Kidney (tissue), 14 donors: ENCODE data around the gene MKRN1. TPM values are rescaled to one million over a fixed set of nuclear protein-coding genes. Genes with fewer than 3 reads are reported as not detected.

ENCODE experiments used
- DNase-seq, 5 donors: peaks; one replicate each; pipeline ENCODE4 v3.0.0-alpha.2; 2013 to 2020
- FAIRE-seq: peaks from 2 replicates; lab custom pipeline; 2012; peaks lifted over from hg19 to GRCh38; lab: Jason Lieb, UNC
- H3K27ac ChIP-seq, 2 donors: one replicate each; pipeline ENCODE4 v1.7.0; 2013; ENCODE audit warnings: low read depth in 2 of 2, low read length in 2 of 2, inconsistent platforms in 1 of 2
- H3K27me3 ChIP-seq: one replicate; pipeline ENCODE4 v1.7.1; 2013; ENCODE audit warnings: low read length, inconsistent platforms; ENCODE audit not compliant: control insufficient read depth, insufficient read depth
- H3K36me3 ChIP-seq, 3 donors: one replicate each; pipeline versions ENCODE4 v1.7.0 to v1.7.1; 2013; ENCODE audit warnings: low read length in 3 of 3, control low read depth in 1 of 3, inconsistent platforms in 1 of 3; ENCODE audit not compliant: insufficient read depth in 3 of 3, control insufficient read depth in 2 of 3
- H3K4me1 ChIP-seq, 3 donors: one replicate each; pipeline versions ENCODE4 v1.7.0 to v1.7.1; 2013; ENCODE audit warnings: low read length in 3 of 3, inconsistent platforms in 1 of 3, low read depth in 1 of 3; ENCODE audit not compliant: control insufficient read depth in 2 of 3, insufficient read depth in 2 of 3
- H3K4me3 ChIP-seq, 3 donors: one replicate each; pipeline versions ENCODE4 v1.7.0 to v1.8.1; 2013; ENCODE audit warnings: low read length in 3 of 3, control low read depth in 1 of 3, inconsistent platforms in 1 of 3
- H3K9ac ChIP-seq, 3 donors: one replicate each; pipeline versions ENCODE4 v1.7.0 to v1.7.1; 2013; ENCODE audit warnings: low read length in 3 of 3, control low read depth in 1 of 3, inconsistent platforms in 1 of 3
- H3K9me3 ChIP-seq, 3 donors: one replicate each; pipeline versions ENCODE4 v1.7.0 to v1.7.1; 2013; ENCODE audit warnings: low read length in 3 of 3, control low read depth in 1 of 3, inconsistent platforms in 1 of 3; ENCODE audit not compliant: control insufficient read depth in 2 of 3, insufficient read depth in 1 of 3
- CTCF ChIP-seq: IDR thresholded peaks from 3 replicates; pipeline ENCODE4 v1.5.1; 2012; ENCODE audit warnings: mild to moderate bottlenecking, moderate library complexity, borderline replicate concordance; ENCODE audit not compliant: insufficient read depth; ENCODE audit errors: extremely low read depth
- intact Hi-C: fragments of 100-400 bp; cut with DNase I; formaldehyde crosslinking; loops from one replicate; pipeline ENCODE4 v1.11.1; 2022
- polyA plus RNA-seq: library from polyadenylated mRNA; stranded (reverse); fragments of 350-450 nt; fragmentation: Illumina TruSeq; extraction: RNeasy Lipid Tissue Mini Kit (QIAGEN cat#74804); gene quantifications from one replicate; pipeline ENCODE4 v1.2.3, GENCODE V29; 2014; ENCODE audit warnings: low read depth, low replicate concordance; ENCODE audit not compliant: insufficient read depth
- total RNA-seq: library from RNA; stranded (reverse); fragmentation: NEBNext Ultra II Directional; extraction: Animal tissue kit (Norgen Biotek cat#: 25700); gene quantifications from one replicate; pipeline ENCODE4 v1.2.1, GENCODE V29; 2021
- donor health status: control.
- donor health status: control.
- donor health status: control.
- donor health status: control.
- donor health status: control.
- donor health status: DM: yes; HTN: yes; CAD: no.
- donor health status: Normal renal cell carcinoma (clear cell type).

Gene MKRN1
- total and polyA plus RNA-seq, 2 donors from 2014 or later, result 48.8 to 106 TPM

GRCh38 chr7:140447841-140448240 lies 31.5 kb downstream of the MKRN1 start:
- no peaks in the 10 kb centered on the region for H3K4me1 ChIP-seq
- DNase-seq, result no peak
- FAIRE-seq, result no peak
- no peak for TF ChIP-seq CTCF
- H3K4me3 ChIP-seq, result no peak overlapping the region
- intact Hi-C loops, result no loop called here
- H3K27ac ChIP-seq, result no peak overlapping the region
- no peaks in the 10 kb centered on the region for H3K9me3 ChIP-seq
- no peak overlapping the region for H3K9ac ChIP-seq
- H3K27me3 ChIP-seq, result no peaks in the 10 kb centered on the region
- H3K36me3 ChIP-seq, result peaks cover 0 to 2% (median 0%) of the 10 kb centered on the region in 3 donors

GRCh38 chr7:140446467-140446866 lies 32.8 kb downstream of the MKRN1 start:
- Histone ChIP-seq H3K27me3 (no peaks in the 10 kb centered on the region), H3K36me3 (peaks cover 0 to 2% (median 0%) of the 10 kb centered on the region in 3 donors), H3K4me3 (no peak overlapping the region), H3K9me3 (no peaks in the 10 kb centered on the region), H3K27ac (no peak overlapping the region), H3K4me1 (no peaks in the 10 kb centered on the region), H3K9ac (no peak overlapping the region)
- DNase-seq (no peak), FAIRE-seq (no peak)
- intact Hi-C loops, result no loop called here
- no peak for TF ChIP-seq CTCF

- Histone ChIP-seq H3K9ac (no peak overlapping the region), H3K36me3 (no peaks in the 10 kb centered on the region), H3K27me3 (no peaks in the 10 kb centered on the region), H3K4me1 (no peaks in the 10 kb centered on the region), H3K9me3 (no peaks in the 10 kb centered on the region), H3K27ac (no peak overlapping the region), H3K4me3 (no peak overlapping the region)
- intact Hi-C loops, result no loop called here
- DNase-seq (no peak), FAIRE-seq (no peak)
- no peak for TF ChIP-seq CTCF
Observed at GRCh38 chr7:140441519-140441918, 37.8 kb downstream of the MKRN1 start.

- DNase-seq, result no peak
- H3K9me3 ChIP-seq, result no peaks in the 10 kb centered on the region
- FAIRE-seq, result no peak
- H3K4me3 ChIP-seq, result no peak overlapping the region
- H3K27me3 ChIP-seq, result no peaks in the 10 kb centered on the region
- no peaks in the 10 kb centered on the region for H3K4me1 ChIP-seq
- H3K9ac ChIP-seq, result no peak overlapping the region
- no peak for TF ChIP-seq CTCF
- H3K36me3 ChIP-seq, result no peaks in the 10 kb centered on the region
- H3K27ac ChIP-seq, result no peak overlapping the region
- intact Hi-C loops, result no loop called here
Observed at GRCh38 chr7:140440593-140440992, 38.7 kb downstream of the MKRN1 start.
